Activated naive CD4-positive, alpha-beta T cell treated with anti-CD3 and anti-CD28 coated beads, Interleukin-2, amount 10 ng/mL, durations not matched to agents 7 days and 5 days (primary cell): Measurements from ENCODE around the gene SLC16A5.
A peak's percentile ranks its signal among the peaks of the same experiment; 100 is the strongest.

Experiments used
- CTCF ChIA-PET: fragments of 350-600 bp; sonication (Branson Sonifier 250); formaldehyde crosslinking; loops from one replicate; lab custom pipeline; 2021; ENCODE audit warnings: antibody characterized with exemption; lab: Charles Lee
- DNase-seq: peaks from one replicate; pipeline ENCODE4 v3.0.0-alpha.2; 2020
- H3K27ac Mint-ChIP-seq: one replicate; pipeline ENCODE4 v1.8.0; 2021; ENCODE audit warnings: mild to moderate bottlenecking, moderate library complexity, mixed read lengths
- H3K27me3 Mint-ChIP-seq: one replicate; pipeline ENCODE4 v1.8.0; 2021; ENCODE audit warnings: mild to moderate bottlenecking, mixed read lengths
- H3K36me3 Mint-ChIP-seq: one replicate; pipeline ENCODE4 v1.8.0; 2021; ENCODE audit warnings: mixed read lengths
- H3K4me1 Mint-ChIP-seq: one replicate; pipeline ENCODE4 v1.8.0; 2021; ENCODE audit warnings: mixed read lengths
- H3K4me3 Mint-ChIP-seq: one replicate; pipeline ENCODE4 v1.8.0; 2021; ENCODE audit warnings: mild to moderate bottlenecking, moderate library complexity, mixed read lengths
- H3K9me3 Mint-ChIP-seq: one replicate; pipeline ENCODE4 v1.8.0; 2021; ENCODE audit warnings: mixed read lengths

Gene SLC16A5

GRCh38 chr17:75084039-75084660 is 3.6 kb upstream of the SLC16A5 start:
- peaks cover 23% of the 10 kb centered on the region for H3K27me3 Mint-ChIP-seq
- DNase-seq: peak; percentile 33
- no peak overlapping the region for H3K27ac Mint-ChIP-seq
- H3K4me3 Mint-ChIP-seq: no peak overlapping the region
- CTCF ChIA-PET: interaction anchor here (1.0 to 1.7 kb wide), 3 partner anchors 12 to 28 kb away, joined by 3 to 7 read pairs (median 3); no protein-coding TSS in a partner anchor
- H3K36me3 Mint-ChIP-seq: no peaks in the 10 kb centered on the region
- H3K4me1 Mint-ChIP-seq: peaks cover 41% of the 10 kb centered on the region
- H3K9me3 Mint-ChIP-seq: no peaks in the 10 kb centered on the region

- no peak for DNase-seq
- CTCF ChIA-PET: interaction anchor here (1.1 to 1.3 kb wide), 3 partner anchors 23 to 125 kb away, joined by 3 to 4 read pairs (median 3); partner anchors contain the start of gene ARMC7
- Mint-ChIP-seq H3K9me3 (no peaks in the 10 kb centered on the region), H3K4me1 (peaks cover 51% of the 10 kb centered on the region), H3K27ac (peak overlapping the region; percentile 15), H3K27me3 (peaks cover 13% of the 10 kb centered on the region), H3K4me3 (peak overlapping the region; percentile 77), H3K36me3 (no peaks in the 10 kb centered on the region)
Observed at GRCh38 chr17:75086496-75087181, 1.1 kb upstream of the SLC16A5 start.

- H3K27ac Mint-ChIP-seq: peak overlapping the region; percentile 59
- peaks cover 7% of the 10 kb centered on the region for H3K27me3 Mint-ChIP-seq
- no peak for DNase-seq
- peaks cover 54% of the 10 kb centered on the region for H3K4me1 Mint-ChIP-seq
- H3K4me3 Mint-ChIP-seq: peak overlapping the region; percentile 77
- CTCF ChIA-PET: interaction anchor here (1.1 to 2.5 kb wide), 4 partner anchors 17 to 126 kb away, joined by 3 to 10 read pairs (median 4); no protein-coding TSS in a partner anchor
- no peaks in the 10 kb centered on the region for H3K9me3 Mint-ChIP-seq
- H3K36me3 Mint-ChIP-seq: no peaks in the 10 kb centered on the region
Observed at GRCh38 chr17:75087182-75087557, 584 bp upstream of the SLC16A5 start.

GRCh38 chr17:75088465-75089417 is 987 bp downstream of the SLC16A5 start:
- CTCF ChIA-PET: interaction anchor here (0.5 to 2.5 kb wide), 6 partner anchors 17 to 152 kb away, joined by 3 to 10 read pairs (median 4); no protein-coding TSS in a partner anchor
- Mint-ChIP-seq H3K27ac (peak overlapping the region; percentile 81), H3K9me3 (no peaks in the 10 kb centered on the region), H3K36me3 (no peaks in the 10 kb centered on the region), H3K4me1 (peaks cover 54% of the 10 kb centered on the region), H3K4me3 (peak overlapping the region; percentile 75), H3K27me3 (no peaks in the 10 kb centered on the region)
- no peak for DNase-seq

GRCh38 chr17:75090871-75091854 is 3.4 kb downstream of the SLC16A5 start:
- Mint-ChIP-seq H3K9me3 (no peaks in the 10 kb centered on the region), H3K4me1 (peaks cover 45% of the 10 kb centered on the region), H3K4me3 (no peak overlapping the region), H3K27me3 (no peaks in the 10 kb centered on the region), H3K36me3 (no peaks in the 10 kb centered on the region), H3K27ac (no peak overlapping the region)
- DNase-seq: no peak
- CTCF ChIA-PET: interaction anchor here (1.3 to 1.5 kb wide), 3 partner anchors 15 to 129 kb away, joined by 3 to 6 read pairs (median 5); no protein-coding TSS in a partner anchor

- Mint-ChIP-seq H3K27me3 (no peaks in the 10 kb centered on the region), H3K4me1 (peaks cover 39% of the 10 kb centered on the region), H3K27ac (no peak overlapping the region), H3K4me3 (no peak overlapping the region), H3K9me3 (no peaks in the 10 kb centered on the region), H3K36me3 (no peaks in the 10 kb centered on the region)
- no peak for DNase-seq
- CTCF ChIA-PET: interaction anchor here (1.3 to 1.5 kb wide), 2 partner anchors 14 to 130 kb away, joined by 5 to 6 read pairs; no protein-coding TSS in a partner anchor
Observed at GRCh38 chr17:75091855-75092327, 4.1 kb downstream of the SLC16A5 start.

GRCh38 chr17:75093548-75094158 is 5.9 kb downstream of the SLC16A5 start:
- H3K36me3 Mint-ChIP-seq: peaks cover 2% of the 10 kb centered on the region
- no peak for DNase-seq
- H3K4me3 Mint-ChIP-seq: no peak overlapping the region
- no peaks in the 10 kb centered on the region for H3K9me3 Mint-ChIP-seq
- H3K4me1 Mint-ChIP-seq: peaks cover 30% of the 10 kb centered on the region
- no peak overlapping the region for H3K27ac Mint-ChIP-seq
- H3K27me3 Mint-ChIP-seq: no peaks in the 10 kb centered on the region
- CTCF ChIA-PET: interaction anchor here (1.6 to 1.7 kb wide), 2 partner anchors 11 to 133 kb away, joined by 5 to 6 read pairs; no protein-coding TSS in a partner anchor

- Mint-ChIP-seq H3K27ac (no peak overlapping the region), H3K4me1 (peaks cover 17% of the 10 kb centered on the region), H3K4me3 (no peak overlapping the region), H3K9me3 (no peaks in the 10 kb centered on the region), H3K27me3 (no peaks in the 10 kb centered on the region), H3K36me3 (peaks cover 2% of the 10 kb centered on the region)
- CTCF ChIA-PET: interaction anchor here (1.1 to 1.7 kb wide), 3 partner anchors 10 to 134 kb away, joined by 3 to 6 read pairs (median 5); no protein-coding TSS in a partner anchor
- no peak for DNase-seq
Observed at GRCh38 chr17:75094871-75095399, 7.2 kb downstream of the SLC16A5 start.

- no peak for DNase-seq
- no peak overlapping the region for H3K27ac Mint-ChIP-seq
- no peaks in the 10 kb centered on the region for H3K27me3 Mint-ChIP-seq
- H3K4me1 Mint-ChIP-seq: peaks cover 8% of the 10 kb centered on the region
- H3K9me3 Mint-ChIP-seq: no peaks in the 10 kb centered on the region
- H3K36me3 Mint-ChIP-seq: peaks cover 2% of the 10 kb centered on the region
- no peak overlapping the region for H3K4me3 Mint-ChIP-seq
- CTCF ChIA-PET: no interaction called here
Observed at GRCh38 chr17:75096082-75096625, 8.4 kb downstream of the SLC16A5 start.

GRCh38 chr17:75097865-75098264 is 10.1 kb downstream of the SLC16A5 start:
- DNase-seq: no peak
- no peaks in the 10 kb centered on the region for H3K9me3 Mint-ChIP-seq
- no peak overlapping the region for H3K27ac Mint-ChIP-seq
- H3K27me3 Mint-ChIP-seq: peaks cover 10% of the 10 kb centered on the region
- no peak overlapping the region for H3K4me3 Mint-ChIP-seq
- CTCF ChIA-PET: interaction anchor here (0.8 kb wide), 1 partner anchor 8 kb away, joined by 3 read pairs; no protein-coding TSS in a partner anchor
- peaks cover 5% of the 10 kb centered on the region for H3K4me1 Mint-ChIP-seq
- H3K36me3 Mint-ChIP-seq: peaks cover 2% of the 10 kb centered on the region

GRCh38 chr17:75098861-75099260 is 11.1 kb downstream of the SLC16A5 start:
- H3K27ac Mint-ChIP-seq: no peak overlapping the region
- no peak overlapping the region for H3K4me3 Mint-ChIP-seq
- H3K36me3 Mint-ChIP-seq: peaks cover 2% of the 10 kb centered on the region
- H3K9me3 Mint-ChIP-seq: no peaks in the 10 kb centered on the region
- CTCF ChIA-PET: interaction anchor here (1.2 kb wide), 1 partner anchor 15 kb away, joined by 4 read pairs; no protein-coding TSS in a partner anchor
- H3K4me1 Mint-ChIP-seq: peaks cover 5% of the 10 kb centered on the region
- no peak for DNase-seq
- peaks cover 16% of the 10 kb centered on the region for H3K27me3 Mint-ChIP-seq
